Activated CD8-positive, alpha-beta memory T cell treated with anti-CD3 and anti-CD28 coated beads for 24 hours (primary cell): ENCODE measurements around the gene CCNK.

Experiments used
- DNase-seq: peaks from one replicate; pipeline ENCODE4 v3.0.0-alpha.2; 2020

Gene CCNK

DNA sequence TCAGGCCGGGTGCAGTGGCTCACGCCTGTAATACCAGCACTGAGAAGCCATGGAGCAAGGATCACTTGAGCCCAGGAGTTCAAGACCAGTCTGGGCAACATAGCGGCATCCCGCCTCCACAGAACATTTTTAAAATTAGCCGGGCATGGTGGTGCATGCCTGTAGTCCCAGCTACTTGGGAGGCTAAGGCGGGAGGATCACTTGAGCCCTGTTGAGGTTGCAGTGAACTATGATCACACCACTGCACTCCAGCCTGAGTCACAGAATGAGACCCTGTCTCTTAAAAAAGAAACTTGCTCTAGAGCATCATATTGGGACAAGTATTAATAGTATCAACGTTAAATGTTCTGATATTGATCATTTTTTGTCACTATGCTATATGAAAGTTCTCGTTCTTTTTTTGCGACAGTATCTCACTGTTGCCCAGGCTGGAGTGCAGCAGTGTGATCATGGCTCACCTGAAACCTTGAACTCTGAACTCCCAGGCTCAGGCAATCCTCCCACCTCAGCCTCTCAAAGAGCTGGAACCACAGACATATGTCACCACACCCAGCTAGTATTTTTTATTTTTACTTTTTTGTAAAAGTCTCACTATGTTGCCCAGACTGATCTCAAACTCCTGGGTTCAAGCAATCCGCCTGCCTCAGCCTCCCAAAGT is 75.1 kb downstream of the CCNK start:
- no peak for DNase-seq

DNA sequence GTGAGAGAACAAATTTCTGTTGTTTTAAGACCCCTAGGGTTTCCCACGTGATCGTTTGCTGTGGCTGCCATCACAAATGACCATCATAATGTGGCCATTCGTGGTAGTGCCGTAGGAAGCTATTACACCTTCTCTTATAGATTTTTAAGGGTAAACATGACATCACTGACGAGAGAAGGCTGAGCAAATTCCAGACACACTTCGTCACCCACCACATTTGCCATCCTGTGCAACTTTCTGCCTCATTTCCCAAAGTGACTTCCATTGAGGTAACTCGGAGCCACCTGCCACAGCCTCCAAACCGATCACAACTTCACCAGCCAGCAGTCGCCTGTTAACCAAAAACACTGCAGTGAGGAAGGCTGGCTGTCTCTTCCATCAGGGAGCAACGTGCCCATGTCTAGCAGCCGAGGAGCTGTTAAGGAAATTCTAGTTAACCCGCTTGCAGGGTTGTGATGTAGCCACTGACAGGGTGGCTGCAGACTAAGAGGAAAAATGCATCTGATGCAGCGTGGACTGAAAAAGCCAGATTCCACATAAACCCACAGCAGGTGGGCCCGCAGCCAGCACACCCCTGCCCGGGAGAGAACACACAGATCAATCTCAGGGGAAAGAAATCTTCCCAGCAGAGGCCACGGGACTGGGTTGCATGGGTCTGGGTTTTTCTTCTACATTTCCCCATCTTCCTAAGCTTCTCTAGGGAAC is 78.2 kb downstream of the CCNK start:
- DNase-seq = no peak

DNA sequence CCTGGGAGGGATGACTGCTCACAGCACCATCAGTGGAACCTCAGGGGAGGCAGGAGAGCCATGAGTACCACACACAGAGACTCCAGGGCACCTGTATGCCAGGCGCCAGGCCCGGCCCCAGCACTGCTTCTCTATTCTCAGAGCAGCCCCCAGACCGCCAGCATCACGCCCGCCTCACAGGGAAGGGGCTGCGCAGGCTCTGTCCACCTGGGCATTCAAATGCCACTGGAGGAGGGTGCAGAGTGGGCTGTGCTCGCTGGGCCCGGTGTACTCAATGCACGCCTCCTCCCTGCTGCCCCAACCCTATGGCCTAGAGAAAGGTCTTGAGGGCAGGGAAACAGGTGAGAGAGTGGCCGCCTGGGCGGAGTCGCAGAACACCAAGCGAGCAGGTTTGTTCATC is 79.2 kb downstream of the CCNK start:
- DNase-seq = no peak

DNA sequence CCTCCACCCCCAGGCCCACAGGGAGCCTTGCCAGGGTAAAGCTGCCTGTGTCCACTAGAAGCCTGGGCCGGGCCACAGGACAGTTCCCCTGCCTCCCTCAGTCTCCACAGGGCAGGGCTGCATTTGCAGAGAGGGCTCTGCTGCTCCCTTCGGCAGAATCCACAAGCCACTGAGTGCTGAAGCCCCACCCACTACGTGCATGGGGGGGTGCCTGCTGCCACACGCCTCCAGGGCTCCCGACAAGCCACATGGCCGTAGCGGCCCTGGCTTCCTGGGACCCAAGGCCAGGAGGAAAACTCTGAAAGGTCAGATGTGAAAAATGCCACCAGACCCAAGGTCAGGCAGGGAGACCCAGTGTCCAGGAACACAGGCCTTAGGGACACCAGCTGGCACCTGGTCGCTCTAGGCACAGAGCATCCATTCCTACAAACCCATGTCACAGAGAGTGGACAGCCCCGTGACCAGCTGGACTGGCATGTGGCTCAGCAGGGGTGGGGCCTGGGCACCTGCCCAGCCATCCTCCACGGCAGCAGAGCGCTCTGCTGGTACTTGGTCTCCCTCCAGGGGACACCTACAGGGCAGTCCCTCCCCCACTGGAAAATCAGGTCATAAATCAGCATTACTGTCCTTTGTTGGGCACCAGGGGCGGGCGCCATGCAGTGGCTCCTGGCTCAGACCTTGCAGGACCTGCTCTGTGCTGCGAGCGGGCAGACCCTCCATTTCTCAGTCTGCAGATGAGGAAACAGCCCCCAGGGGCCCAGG is 79.9 kb downstream of the CCNK start:
- DNase-seq = no peak

DNA sequence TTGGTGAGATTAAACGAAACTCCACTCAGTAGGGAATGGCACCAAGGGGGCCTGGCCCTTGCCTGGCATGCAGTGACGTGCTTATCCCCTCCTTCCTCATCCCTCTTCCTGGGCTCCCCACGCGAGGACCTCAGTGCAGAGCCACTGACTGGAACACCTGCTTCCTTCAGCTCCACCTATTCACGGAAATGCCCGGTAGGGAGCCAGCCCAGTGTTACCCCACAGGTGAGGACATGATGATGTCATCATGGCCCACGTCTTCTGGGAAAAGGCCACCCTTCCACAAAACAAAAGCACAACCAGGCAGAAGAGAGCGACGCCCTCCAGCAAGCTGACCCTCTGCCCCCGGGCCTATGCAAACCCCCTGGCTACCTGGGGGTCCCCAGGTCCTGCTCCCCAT is 80.7 kb downstream of the CCNK start:
- DNase-seq = no peak
